Subcutaneous abdominal adipose tissue (tissue), 5 donors: ENCODE data around the gene MAP3K12.

Experiments used
- H3K27ac ChIP-seq: one replicate; pipeline ENCODE4 v1.7.0; 2013; ENCODE audit warnings: low read depth, mild to moderate bottlenecking, inconsistent platforms, low read length, moderate library complexity
- H3K27me3 ChIP-seq, 5 donors: one replicate each; pipeline ENCODE4 v1.7.0; 2013; ENCODE audit warnings: low read length in 5 of 5, inconsistent platforms in 1 of 5; ENCODE audit not compliant: control insufficient read depth in 5 of 5, insufficient read depth in 4 of 5
- H3K36me3 ChIP-seq, 5 donors: one replicate each; pipeline ENCODE4 v1.7.0; 2013; ENCODE audit warnings: low read length in 5 of 5; ENCODE audit not compliant: control insufficient read depth in 5 of 5, insufficient read depth in 5 of 5
- H3K4me1 ChIP-seq, 5 donors: one replicate each; pipeline ENCODE4 v1.7.0; 2013; ENCODE audit warnings: low read length in 5 of 5, mild to moderate bottlenecking in 3 of 5, moderate library complexity in 1 of 5; ENCODE audit not compliant: control insufficient read depth in 5 of 5, insufficient read depth in 5 of 5
- H3K4me3 ChIP-seq, 5 donors: one replicate each; pipeline ENCODE4 v1.7.0; 2013; ENCODE audit warnings: low read length in 5 of 5, low read depth in 1 of 5
- H3K9ac ChIP-seq, 5 donors: one replicate each; pipeline ENCODE4 v1.7.0; 2013; ENCODE audit warnings: low read length in 5 of 5, mild to moderate bottlenecking in 4 of 5, moderate library complexity in 3 of 5
- H3K9me3 ChIP-seq, 5 donors: one replicate each; pipeline ENCODE4 v1.7.0; 2013; ENCODE audit warnings: low read length in 5 of 5; ENCODE audit not compliant: control insufficient read depth in 5 of 5
- donor health status: healthy.
- donor health status: healthy.
- donor health status: healthy.
- donor health status: healthy.
- donor health status: healthy.

The MAP3K12 gene

GRCh38 chr12:53530920-53531319 lies 31.7 kb upstream of the MAP3K12 start:
- Histone ChIP-seq H3K4me3 (no peak overlapping the region), H3K27me3 (no peaks in the 10 kb centered on the region), H3K36me3 (peaks cover 16 to 79% (median 62%) of the 10 kb centered on the region in 5 donors), H3K9me3 (no peaks in the 10 kb centered on the region), H3K9ac (no peak overlapping the region), H3K27ac (no peak overlapping the region), H3K4me1 (peaks cover 0 to 17% (median 7%) of the 10 kb centered on the region in 5 donors)

- no peaks in the 10 kb centered on the region for H3K9me3 ChIP-seq
- no peaks in the 10 kb centered on the region for H3K27me3 ChIP-seq
- H3K4me1 ChIP-seq, result peaks cover 0 to 17% (median 7%) of the 10 kb centered on the region in 5 donors
- H3K36me3 ChIP-seq, result peaks cover 16 to 78% (median 56%) of the 10 kb centered on the region in 5 donors
- no peak overlapping the region for H3K4me3 ChIP-seq
- no peak overlapping the region for H3K27ac ChIP-seq
- no peak overlapping the region for H3K9ac ChIP-seq
Observed at GRCh38 chr12:53530061-53530460, 30.8 kb upstream of the MAP3K12 start.

GRCh38 chr12:53524476-53524875 lies 25.2 kb upstream of the MAP3K12 start:
- no peak overlapping the region for H3K27ac ChIP-seq
- H3K36me3 ChIP-seq, result peaks cover 32 to 81% (median 61%) of the 10 kb centered on the region in 5 donors
- H3K27me3 ChIP-seq, result no peaks in the 10 kb centered on the region
- no peak overlapping the region for H3K4me3 ChIP-seq
- no peak overlapping the region for H3K9ac ChIP-seq
- H3K9me3 ChIP-seq, result no peaks in the 10 kb centered on the region
- no peaks in the 10 kb centered on the region for H3K4me1 ChIP-seq

GRCh38 chr12:53523131-53523530 lies 23.9 kb upstream of the MAP3K12 start:
- Histone ChIP-seq H3K36me3 (peaks cover 35 to 87% (median 68%) of the 10 kb centered on the region in 5 donors), H3K9me3 (no peaks in the 10 kb centered on the region), H3K4me3 (no peak overlapping the region), H3K9ac (no peak overlapping the region), H3K27ac (no peak overlapping the region), H3K4me1 (no peaks in the 10 kb centered on the region), H3K27me3 (no peaks in the 10 kb centered on the region)

- peaks cover 0 to 12% (median 9%) of the 10 kb centered on the region in 5 donors for H3K4me1 ChIP-seq
- peaks cover 45 to 91% (median 85%) of the 10 kb centered on the region in 5 donors for H3K36me3 ChIP-seq
- no peak overlapping the region for H3K27ac ChIP-seq
- H3K9me3 ChIP-seq, result no peaks in the 10 kb centered on the region
- no peak overlapping the region for H3K4me3 ChIP-seq
- H3K9ac ChIP-seq, result no peak overlapping the region
- H3K27me3 ChIP-seq, result no peaks in the 10 kb centered on the region
Observed at GRCh38 chr12:53518381-53518780, 19.1 kb upstream of the MAP3K12 start.

GRCh38 chr12:53516758-53517455 lies 17.6 kb upstream of the MAP3K12 start:
- Histone ChIP-seq H3K9me3 (no peaks in the 10 kb centered on the region), H3K27me3 (no peaks in the 10 kb centered on the region), H3K4me3 (no peak overlapping the region), H3K36me3 (peaks cover 43 to 91% (median 85%) of the 10 kb centered on the region in 5 donors), H3K4me1 (peaks cover 0 to 12% (median 9%) of the 10 kb centered on the region in 5 donors), H3K9ac (no peak overlapping the region), H3K27ac (no peak overlapping the region)

GRCh38 chr12:53515291-53515680 lies 16.0 kb upstream of the MAP3K12 start:
- H3K4me3 ChIP-seq, result no peak overlapping the region
- peaks cover 0 to 12% (median 9%) of the 10 kb centered on the region in 5 donors for H3K4me1 ChIP-seq
- no peaks in the 10 kb centered on the region for H3K27me3 ChIP-seq
- H3K36me3 ChIP-seq, result peaks cover 33 to 90% (median 88%) of the 10 kb centered on the region in 5 donors
- H3K9ac ChIP-seq, result no peak overlapping the region
- H3K9me3 ChIP-seq, result no peaks in the 10 kb centered on the region
- no peak overlapping the region for H3K27ac ChIP-seq

GRCh38 chr12:53514628-53515290 lies 15.5 kb upstream of the MAP3K12 start:
- Histone ChIP-seq H3K4me1 (peaks cover 0 to 12% (median 9%) of the 10 kb centered on the region in 5 donors), H3K9ac (no peak overlapping the region), H3K36me3 (peaks cover 33 to 87% (median 85%) of the 10 kb centered on the region in 5 donors), H3K4me3 (no peak overlapping the region), H3K9me3 (no peaks in the 10 kb centered on the region), H3K27ac (no peak overlapping the region), H3K27me3 (no peaks in the 10 kb centered on the region)

GRCh38 chr12:53513712-53514410 lies 14.6 kb upstream of the MAP3K12 start:
- no peak overlapping the region for H3K27ac ChIP-seq
- H3K36me3 ChIP-seq, result peaks cover 30 to 78% (median 76%) of the 10 kb centered on the region in 5 donors
- H3K27me3 ChIP-seq, result no peaks in the 10 kb centered on the region
- H3K9ac ChIP-seq, result no peak overlapping the region
- no peak overlapping the region for H3K4me3 ChIP-seq
- H3K9me3 ChIP-seq, result no peaks in the 10 kb centered on the region
- H3K4me1 ChIP-seq, result peaks cover 0 to 16% (median 11%) of the 10 kb centered on the region in 5 donors
